ENCODE measurements around the gene ZEB2. TPM values are rescaled to one million over a fixed set of nuclear protein-coding genes. Genes with fewer than 3 reads are reported as not detected.

Gene ZEB2
- total and polyA plus RNA-seq, 7 donors: 8.1 to 70.6 (median 51.0) TPM

DNA sequence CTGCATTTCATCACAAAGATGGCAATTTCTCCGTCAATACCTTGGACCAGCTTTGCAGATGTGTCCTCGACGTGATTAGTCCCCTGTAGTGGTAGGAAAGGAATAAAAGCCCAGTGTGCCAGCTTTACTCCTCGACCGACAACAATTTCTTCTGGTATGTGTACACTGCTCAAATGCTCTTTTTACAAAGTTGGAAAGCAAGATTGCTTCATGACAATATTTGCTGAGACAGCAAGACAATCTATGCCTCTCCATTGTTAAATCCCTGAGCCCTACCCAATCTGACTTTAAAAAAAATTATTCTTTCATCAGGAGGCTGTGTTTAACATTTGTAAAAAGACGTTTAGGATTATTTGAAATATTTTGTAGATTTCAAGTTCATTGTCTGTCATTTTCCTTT lies 27.6 kb upstream of the ZEB2 start:
- WGBS, 2 donors: 53 to 70% methylated on average over 6 of the region's 6 CpGs

DNA sequence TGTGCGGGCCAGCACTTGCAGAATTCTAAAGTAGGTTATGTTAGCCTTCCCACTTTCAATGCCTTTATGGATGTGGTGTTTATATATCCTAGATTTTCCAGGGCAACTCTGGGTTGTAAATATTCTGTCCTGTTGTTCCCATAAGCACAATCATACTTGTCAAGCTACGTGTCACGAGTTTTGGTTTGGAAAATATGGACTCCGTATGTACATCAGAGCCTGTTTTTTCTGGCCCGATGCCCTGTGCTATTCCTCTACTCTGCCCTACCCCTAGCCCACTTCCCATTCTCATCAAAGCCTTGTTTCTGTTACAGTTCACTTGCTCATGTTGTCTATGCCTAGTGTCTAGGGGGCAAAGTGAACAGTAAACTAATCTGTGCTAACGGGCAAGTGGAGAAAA lies 27.0 kb upstream of the ZEB2 start:
- H3K27me3 ChIP-seq: no peaks in the 10 kb centered on the region
- no peak overlapping the region for H3K27ac ChIP-seq
- WGBS, 2 donors: 64 to 79% methylated on average over 6 of the region's 6 CpGs
- no peaks in the 10 kb centered on the region for H3K4me1 ChIP-seq
- H3K4me3 ChIP-seq: no peak overlapping the region
- DNase-seq: no peak
- intact Hi-C loops (cut with DNase I): no loop called here
- H3K36me3 ChIP-seq: no peaks in the 10 kb centered on the region
- no peaks in the 10 kb centered on the region for H3K9me3 ChIP-seq
- TF ChIP-seq, protein P1, sequence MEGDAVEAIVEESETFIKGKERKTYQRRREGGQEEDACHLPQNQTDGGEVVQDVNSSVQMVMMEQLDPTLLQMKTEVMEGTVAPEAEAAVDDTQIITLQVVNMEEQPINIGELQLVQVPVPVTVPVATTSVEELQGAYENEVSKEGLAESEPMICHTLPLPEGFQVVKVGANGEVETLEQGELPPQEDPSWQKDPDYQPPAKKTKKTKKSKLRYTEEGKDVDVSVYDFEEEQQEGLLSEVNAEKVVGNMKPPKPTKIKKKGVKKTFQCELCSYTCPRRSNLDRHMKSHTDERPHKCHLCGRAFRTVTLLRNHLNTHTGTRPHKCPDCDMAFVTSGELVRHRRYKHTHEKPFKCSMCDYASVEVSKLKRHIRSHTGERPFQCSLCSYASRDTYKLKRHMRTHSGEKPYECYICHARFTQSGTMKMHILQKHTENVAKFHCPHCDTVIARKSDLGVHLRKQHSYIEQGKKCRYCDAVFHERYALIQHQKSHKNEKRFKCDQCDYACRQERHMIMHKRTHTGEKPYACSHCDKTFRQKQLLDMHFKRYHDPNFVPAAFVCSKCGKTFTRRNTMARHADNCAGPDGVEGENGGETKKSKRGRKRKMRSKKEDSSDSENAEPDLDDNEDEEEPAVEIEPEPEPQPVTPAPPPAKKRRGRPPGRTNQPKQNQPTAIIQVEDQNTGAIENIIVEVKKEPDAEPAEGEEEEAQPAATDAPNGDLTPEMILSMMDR (IDR thresholded peaks at IDR 0.05): no peak
- TF ChIP-seq POLR2A (IDR thresholded peaks at IDR 0.05): no peak
- no peak for TF ChIP-seq POLR2AphosphoS5 (IDR thresholded peaks at IDR 0.05)
- TF ChIP-seq EP300 (IDR thresholded peaks at IDR 0.05): no peak

More for the DNA sequence above, 27.6 kb upstream of the ZEB2 start:
- Histone ChIP-seq H3K4me1 (no peaks in the 10 kb centered on the region), H3K4me3 (no peak overlapping the region), H3K9me3 (no peaks in the 10 kb centered on the region), H3K27me3 (no peaks in the 10 kb centered on the region), H3K36me3 (no peaks in the 10 kb centered on the region), H3K27ac (no peak overlapping the region)
- intact Hi-C loops (cut with DNase I): no loop called here
- no peak for DNase-seq
- TF ChIP-seq EP300 (IDR thresholded peaks at IDR 0.05): no peak

DNA sequence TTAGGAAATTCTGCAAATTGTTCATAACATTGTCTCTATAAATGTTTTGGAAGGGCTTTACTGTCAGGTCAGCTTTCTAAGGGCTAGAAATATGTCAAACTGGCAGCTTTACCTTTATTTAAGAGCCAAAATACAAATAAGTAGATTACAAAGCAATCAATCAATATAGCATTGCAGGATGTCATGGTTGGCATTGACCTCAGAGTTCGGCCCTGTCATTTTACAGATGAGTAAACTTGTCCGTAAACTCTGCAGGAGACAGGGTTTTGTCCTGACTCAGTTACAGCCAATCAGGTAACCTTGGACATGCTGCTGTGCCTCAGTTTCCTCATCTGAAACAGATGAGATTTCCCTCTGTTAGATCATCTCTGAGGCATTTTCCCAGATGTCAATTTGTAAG lies 25.9 kb upstream of the ZEB2 start:
- Histone ChIP-seq H3K4me3 (no peak overlapping the region), H3K4me1 (no peaks in the 10 kb centered on the region), H3K9me3 (no peaks in the 10 kb centered on the region), H3K27me3 (no peaks in the 10 kb centered on the region), H3K36me3 (no peaks in the 10 kb centered on the region), H3K27ac (no peak overlapping the region)
- WGBS, 2 donors: 75 to 86% methylated on average over 2 of the region's 2 CpGs
- intact Hi-C loops (cut with DNase I): no loop called here
- TF ChIP-seq, protein P1 (IDR thresholded peaks at IDR 0.05): no peak
- TF ChIP-seq EP300 (IDR thresholded peaks at IDR 0.05): no peak
- TF ChIP-seq POLR2A (IDR thresholded peaks at IDR 0.05): no peak
- DNase-seq: no peak

DNA sequence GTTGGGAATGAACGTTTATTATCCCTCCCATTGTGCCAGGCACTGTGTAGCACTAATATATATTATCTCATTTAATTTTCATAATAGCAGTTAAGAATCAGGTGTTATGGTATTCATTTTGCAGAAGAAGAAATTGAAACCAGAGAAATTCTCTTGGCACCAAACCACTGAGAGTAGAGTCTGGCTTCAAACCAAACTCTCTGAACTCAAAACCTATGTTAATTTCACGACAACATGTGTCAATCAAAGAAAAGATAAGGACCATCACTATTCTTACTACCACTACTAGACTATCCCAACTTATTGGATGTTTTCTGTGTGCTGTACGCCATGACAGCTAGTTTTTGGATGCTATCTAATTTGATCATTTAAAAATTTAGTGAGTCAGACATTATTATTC lies 24.1 kb upstream of the ZEB2 start:
- no peaks in the 10 kb centered on the region for H3K4me1 ChIP-seq
- H3K27ac ChIP-seq: no peak overlapping the region
- intact Hi-C loops (cut with DNase I): no loop called here
- H3K4me3 ChIP-seq: no peak overlapping the region
- TF ChIP-seq POLR2A (IDR thresholded peaks at IDR 0.05): no peak
- TF ChIP-seq, protein P1 (IDR thresholded peaks at IDR 0.05): no peak
- no peak for TF ChIP-seq EP300 (IDR thresholded peaks at IDR 0.05)
- no peak for TF ChIP-seq POLR2AphosphoS5 (IDR thresholded peaks at IDR 0.05)
- no peaks in the 10 kb centered on the region for H3K36me3 ChIP-seq
- H3K9me3 ChIP-seq: no peaks in the 10 kb centered on the region
- 64 to 87% methylated on average over 3 of the region's 3 CpGs for WGBS, 2 donors
- DNase-seq: no peak
- H3K27me3 ChIP-seq: no peaks in the 10 kb centered on the region

DNA sequence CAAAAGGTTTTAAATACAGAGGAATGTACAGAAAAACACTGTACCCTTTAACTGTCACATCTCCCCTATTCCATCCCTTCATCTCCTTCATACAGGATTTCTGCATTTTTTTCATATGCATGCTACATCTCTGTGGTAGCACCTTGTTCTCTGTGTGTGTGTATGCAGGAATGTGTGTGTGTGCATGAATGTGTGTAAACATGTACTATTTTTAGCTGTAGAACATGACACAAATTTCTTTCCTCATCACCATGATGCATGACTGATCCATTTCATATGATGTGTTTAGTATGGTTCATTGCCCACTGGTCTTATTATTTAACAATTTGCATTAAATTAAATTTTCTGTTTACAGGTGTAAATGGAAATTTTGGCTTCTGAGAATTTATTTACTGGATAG lies 21.5 kb upstream of the ZEB2 start:
- Histone ChIP-seq H3K4me1 (no peaks in the 10 kb centered on the region), H3K27me3 (no peaks in the 10 kb centered on the region), H3K4me3 (no peak overlapping the region), H3K27ac (no peak overlapping the region), H3K9me3 (no peaks in the 10 kb centered on the region), H3K36me3 (no peaks in the 10 kb centered on the region)
- DNase-seq: no peak
- intact Hi-C loops (cut with DNase I): no loop called here
- TF ChIP-seq POLR2AphosphoS5 (IDR thresholded peaks at IDR 0.05) (no peak), POLR2A (IDR thresholded peaks at IDR 0.05) (no peak), EP300 (IDR thresholded peaks at IDR 0.05) (no peak)
- TF ChIP-seq, protein P1 (IDR thresholded peaks at IDR 0.05): no peak

Data from sigmoid colon (tissue), 7 donors.